ENCODE measurements around the gene MAML2.

The MAML2 gene

GRCh38 chr11:96038046-96038445 lies 304.9 kb downstream of the MAML2 start:
- Histone ChIP-seq H3K9me3 (ENCODE audit: control insufficient read depth, insufficient read depth, low read length) (no peaks in the 10 kb centered on the region), H3K9ac (ENCODE audit: low read depth, low read length) (no peak overlapping the region), H3K36me3 (ENCODE audit: insufficient read depth, low read length) (no peaks in the 10 kb centered on the region), H3K4me1 (ENCODE audit: insufficient read depth, low read length) (peaks cover 19% of the 10 kb centered on the region)

DNA sequence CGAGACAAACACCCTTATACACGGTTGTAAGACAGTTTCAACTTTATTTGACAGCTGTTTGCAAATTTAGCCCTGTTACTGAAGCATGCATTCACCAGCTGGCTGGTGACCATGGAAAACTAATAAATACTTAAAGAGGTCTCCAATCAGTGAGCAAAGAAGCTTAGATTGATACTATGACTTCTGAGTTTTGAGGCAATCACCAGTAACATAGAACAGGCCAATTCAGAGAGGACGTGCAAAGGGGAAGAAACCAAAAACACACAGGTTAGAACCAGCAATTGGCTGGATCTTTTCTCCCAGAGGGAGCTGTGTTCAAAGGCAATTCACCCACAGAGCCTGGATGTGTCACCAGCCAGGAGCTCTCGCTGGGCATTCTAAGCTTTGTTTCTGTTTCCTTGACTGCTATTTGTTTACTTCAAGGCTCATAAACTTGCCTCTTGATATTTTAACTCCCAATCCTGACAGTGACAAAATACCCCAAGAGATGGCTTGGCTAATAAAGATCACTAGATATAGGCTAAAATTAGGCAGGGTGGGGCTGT lies 305.5 kb downstream of the MAML2 start:
- Histone ChIP-seq H3K4me1 (ENCODE audit: insufficient read depth, low read length) (peaks cover 19% of the 10 kb centered on the region), H3K36me3 (ENCODE audit: insufficient read depth, low read length) (no peaks in the 10 kb centered on the region), H3K9me3 (ENCODE audit: control insufficient read depth, insufficient read depth, low read length) (no peaks in the 10 kb centered on the region), H3K9ac (ENCODE audit: low read depth, low read length) (no peak overlapping the region)

DNA sequence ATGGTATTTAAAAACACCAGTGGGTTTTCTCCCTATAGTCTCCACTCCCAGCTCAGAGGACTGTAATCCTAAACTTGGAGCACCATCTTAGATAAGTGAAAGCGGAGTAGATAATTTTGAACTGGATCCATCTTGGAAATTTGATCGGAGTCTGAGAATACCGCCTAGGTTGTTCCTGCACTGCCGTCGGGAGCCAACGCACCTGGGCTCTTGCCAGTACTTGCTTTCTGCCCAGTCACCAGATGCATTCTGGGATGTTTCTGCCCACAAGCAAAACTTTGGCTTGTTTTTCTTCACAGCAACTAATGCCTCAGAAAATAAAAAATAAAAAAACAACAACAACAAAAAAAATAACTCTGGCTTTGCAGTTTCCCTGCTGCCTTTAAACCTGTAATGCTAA lies 306.1 kb downstream of the MAML2 start:
- Histone ChIP-seq H3K9me3 (ENCODE audit: control insufficient read depth, insufficient read depth, low read length) (no peaks in the 10 kb centered on the region), H3K36me3 (ENCODE audit: insufficient read depth, low read length) (no peaks in the 10 kb centered on the region), H3K4me1 (ENCODE audit: insufficient read depth, low read length) (peaks cover 19% of the 10 kb centered on the region), H3K9ac (ENCODE audit: low read depth, low read length) (no peak overlapping the region)

- Histone ChIP-seq H3K36me3 (ENCODE audit: insufficient read depth, low read length) (no peaks in the 10 kb centered on the region), H3K4me1 (ENCODE audit: insufficient read depth, low read length) (peaks cover 19% of the 10 kb centered on the region), H3K9ac (ENCODE audit: low read depth, low read length) (no peak overlapping the region), H3K9me3 (ENCODE audit: control insufficient read depth, insufficient read depth, low read length) (no peaks in the 10 kb centered on the region)
Observed at GRCh38 chr11:96035740-96036078, 307.3 kb downstream of the MAML2 start.

DNA sequence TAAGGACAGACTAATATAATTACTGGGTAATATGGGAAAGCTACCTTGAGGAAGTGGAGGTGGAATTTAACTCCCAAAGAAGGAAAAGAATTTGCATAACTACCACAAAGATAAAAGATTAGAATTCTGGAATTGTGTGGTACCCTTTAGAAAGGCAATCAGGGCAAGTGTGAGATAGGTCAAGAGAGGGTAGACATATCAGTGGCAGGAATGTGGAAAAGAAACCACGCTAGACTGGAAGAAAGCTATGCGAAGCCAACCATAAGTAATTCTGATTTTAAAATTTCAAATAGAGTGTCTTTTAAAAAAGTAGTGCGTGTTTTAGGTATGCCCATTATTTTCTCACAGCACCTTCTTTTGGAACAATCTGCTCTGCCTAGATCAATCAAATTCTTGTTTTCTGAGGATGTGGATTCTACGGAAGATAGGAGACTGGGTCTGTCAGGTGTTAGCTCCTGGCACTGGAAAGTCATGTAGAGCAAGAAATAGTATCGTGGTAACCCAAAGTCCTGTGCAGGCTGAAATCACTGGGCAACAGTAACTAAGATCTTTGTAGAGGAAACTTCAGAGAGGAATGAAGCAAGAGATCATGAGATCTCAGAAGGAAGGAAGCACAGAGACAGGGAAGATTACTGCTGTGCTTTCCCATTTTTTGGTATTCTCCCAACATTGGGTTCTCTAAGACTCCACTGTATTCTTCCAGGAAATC lies 307.8 kb downstream of the MAML2 start:
- no peaks in the 10 kb centered on the region for H3K36me3 ChIP-seq (ENCODE audit: insufficient read depth, low read length)
- H3K9ac ChIP-seq (ENCODE audit: low read depth, low read length) = no peak overlapping the region
- H3K4me1 ChIP-seq (ENCODE audit: insufficient read depth, low read length) = peaks cover 19% of the 10 kb centered on the region
- no peaks in the 10 kb centered on the region for H3K9me3 ChIP-seq (ENCODE audit: control insufficient read depth, insufficient read depth, low read length)

GRCh38 chr11:96033599-96033998 lies 309.4 kb downstream of the MAML2 start:
- H3K36me3 ChIP-seq (ENCODE audit: insufficient read depth, low read length) = no peaks in the 10 kb centered on the region
- peaks cover 19% of the 10 kb centered on the region for H3K4me1 ChIP-seq (ENCODE audit: insufficient read depth, low read length)
- no peak overlapping the region for H3K9ac ChIP-seq (ENCODE audit: low read depth, low read length)
- H3K9me3 ChIP-seq (ENCODE audit: control insufficient read depth, insufficient read depth, low read length) = no peaks in the 10 kb centered on the region

DNA sequence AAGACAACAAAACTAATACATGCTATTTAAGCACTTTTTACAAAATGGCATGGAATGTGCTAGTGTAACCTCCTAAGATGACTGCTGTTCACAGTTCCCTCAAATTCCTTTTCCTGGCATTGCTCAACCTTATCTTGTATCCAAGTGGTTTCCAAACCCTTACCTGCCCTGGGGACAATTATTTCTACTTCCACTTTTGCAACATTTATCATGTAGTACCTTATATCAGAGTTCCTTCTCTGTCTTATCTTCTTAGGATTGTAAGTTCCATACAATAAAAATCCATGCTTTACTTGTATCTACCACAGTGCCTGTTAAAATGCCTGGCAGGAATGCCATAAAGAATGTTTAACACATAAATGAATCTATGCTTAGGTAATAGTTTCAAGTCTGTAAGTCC lies 309.9 kb downstream of the MAML2 start:
- H3K9ac ChIP-seq (ENCODE audit: low read depth, low read length) = no peak overlapping the region
- H3K36me3 ChIP-seq (ENCODE audit: insufficient read depth, low read length) = no peaks in the 10 kb centered on the region
- peaks cover 19% of the 10 kb centered on the region for H3K4me1 ChIP-seq (ENCODE audit: insufficient read depth, low read length)
- H3K9me3 ChIP-seq (ENCODE audit: control insufficient read depth, insufficient read depth, low read length) = no peaks in the 10 kb centered on the region

DNA sequence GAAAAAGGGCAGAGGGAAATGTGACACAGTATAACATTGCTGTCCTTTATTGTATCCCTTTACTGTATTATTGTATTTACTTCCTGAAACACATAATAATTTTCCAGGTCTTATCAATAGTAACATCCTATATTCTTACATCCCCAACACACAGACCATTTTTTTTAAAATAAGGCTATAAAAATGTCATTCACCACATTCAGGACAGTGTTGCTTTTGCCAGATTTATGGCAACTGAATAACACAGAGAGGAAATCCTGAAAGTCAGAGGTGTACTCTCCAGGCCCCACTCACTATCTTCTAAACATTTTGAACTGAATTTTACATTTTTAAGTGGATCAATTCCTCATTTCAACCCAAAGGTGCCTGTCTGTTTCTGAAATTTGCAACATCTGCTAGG lies 314.2 kb downstream of the MAML2 start:
- H3K9me3 ChIP-seq (ENCODE audit: control insufficient read depth, insufficient read depth, low read length) = no peaks in the 10 kb centered on the region
- H3K36me3 ChIP-seq (ENCODE audit: insufficient read depth, low read length) = no peaks in the 10 kb centered on the region
- H3K9ac ChIP-seq (ENCODE audit: low read depth, low read length) = no peak overlapping the region
- no peaks in the 10 kb centered on the region for H3K4me1 ChIP-seq (ENCODE audit: insufficient read depth, low read length)

GRCh38 chr11:96027021-96027420 lies 316.0 kb downstream of the MAML2 start:
- H3K4me1 ChIP-seq (ENCODE audit: insufficient read depth, low read length) = no peaks in the 10 kb centered on the region
- no peaks in the 10 kb centered on the region for H3K36me3 ChIP-seq (ENCODE audit: insufficient read depth, low read length)
- no peak overlapping the region for H3K9ac ChIP-seq (ENCODE audit: low read depth, low read length)
- no peaks in the 10 kb centered on the region for H3K9me3 ChIP-seq (ENCODE audit: control insufficient read depth, insufficient read depth, low read length)

- H3K9me3 ChIP-seq (ENCODE audit: control insufficient read depth, insufficient read depth, low read length) = no peaks in the 10 kb centered on the region
- H3K4me1 ChIP-seq (ENCODE audit: insufficient read depth, low read length) = no peaks in the 10 kb centered on the region
- no peaks in the 10 kb centered on the region for H3K36me3 ChIP-seq (ENCODE audit: insufficient read depth, low read length)
- no peak overlapping the region for H3K9ac ChIP-seq (ENCODE audit: low read depth, low read length)
Observed at GRCh38 chr11:96026310-96026709, 316.7 kb downstream of the MAML2 start.

DNA sequence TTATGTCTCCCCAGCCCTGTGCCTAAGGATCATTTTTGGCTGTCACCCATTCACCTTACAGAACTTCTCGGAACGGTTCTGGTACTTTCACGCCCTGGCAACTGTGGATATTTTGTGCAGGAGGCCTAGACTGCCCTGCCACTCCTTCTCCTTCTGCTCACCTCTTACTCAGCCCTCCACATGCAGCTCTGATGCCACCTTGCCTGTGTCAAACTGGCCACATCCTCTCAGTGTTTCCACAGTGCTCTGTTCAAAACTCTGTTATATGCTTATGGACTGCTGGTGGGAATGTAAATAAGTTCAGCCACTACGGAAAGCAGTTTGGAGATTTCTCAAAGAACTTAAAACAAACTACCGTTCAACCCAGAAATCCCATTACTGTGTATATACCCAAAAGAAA lies 318.3 kb downstream of the MAML2 start:
- Histone ChIP-seq H3K4me1 (ENCODE audit: insufficient read depth, low read length) (peaks cover 4% of the 10 kb centered on the region; the same call in 1 of the 2 replicates), H3K9me3 (ENCODE audit: control insufficient read depth, insufficient read depth, low read length) (no peaks in the 10 kb centered on the region), H3K36me3 (ENCODE audit: insufficient read depth, low read length) (no peaks in the 10 kb centered on the region), H3K9ac (ENCODE audit: low read depth, low read length) (no peak overlapping the region)

DNA sequence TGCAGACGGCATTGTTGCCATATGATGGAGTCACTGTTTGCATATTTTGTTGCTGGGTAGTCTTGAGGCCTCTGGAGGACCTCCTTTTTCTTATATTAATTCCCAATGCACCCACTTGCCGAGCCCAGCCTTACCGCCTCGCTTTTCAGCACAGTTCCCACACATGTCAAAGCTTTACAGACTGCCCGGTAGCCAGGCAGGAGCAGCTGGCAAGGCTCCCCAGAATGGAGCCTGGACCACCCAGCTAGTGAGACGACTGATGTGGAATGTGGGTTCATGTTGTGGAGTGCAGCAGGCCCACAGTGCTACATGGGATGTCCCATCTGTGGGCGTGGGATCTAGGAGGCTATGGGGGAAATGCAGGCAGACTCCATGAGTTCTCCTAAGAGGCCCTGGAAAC lies 319.7 kb downstream of the MAML2 start:
- Histone ChIP-seq H3K36me3 (ENCODE audit: insufficient read depth, low read length) (no peaks in the 10 kb centered on the region), H3K4me1 (ENCODE audit: insufficient read depth, low read length) (peaks cover 4% of the 10 kb centered on the region; the same call in 1 of the 2 replicates), H3K9ac (ENCODE audit: low read depth, low read length) (no peak overlapping the region), H3K9me3 (ENCODE audit: control insufficient read depth, insufficient read depth, low read length) (no peaks in the 10 kb centered on the region)

- peaks cover 4% of the 10 kb centered on the region; the same call in 1 of the 2 replicates for H3K4me1 ChIP-seq (ENCODE audit: insufficient read depth, low read length)
- no peaks in the 10 kb centered on the region for H3K9me3 ChIP-seq (ENCODE audit: control insufficient read depth, insufficient read depth, low read length)
- H3K9ac ChIP-seq (ENCODE audit: low read depth, low read length) = no peak overlapping the region
- H3K36me3 ChIP-seq (ENCODE audit: insufficient read depth, low read length) = no peaks in the 10 kb centered on the region
Observed at GRCh38 chr11:96021901-96022650, 320.9 kb downstream of the MAML2 start.

- no peak overlapping the region for H3K9ac ChIP-seq (ENCODE audit: low read depth, low read length)
- no peaks in the 10 kb centered on the region for H3K9me3 ChIP-seq (ENCODE audit: control insufficient read depth, insufficient read depth, low read length)
- no peaks in the 10 kb centered on the region for H3K36me3 ChIP-seq (ENCODE audit: insufficient read depth, low read length)
Observed at GRCh38 chr11:96019810-96020747, 322.9 kb downstream of the MAML2 start.

More at GRCh38 chr11:96019810-96020747, 322.9 kb downstream of the MAML2 start:
- H3K4me1 ChIP-seq (ENCODE audit: insufficient read depth, low read length) = peaks cover 9% of the 10 kb centered on the region; the same call in 1 of the 2 replicates
